DOHH2 (cell line): ENCODE data around the gene TMEM30A.

Experiments
- H3F3A ChIP-seq: fragments of 200-600 bp; sonication (generic), shearing (Covaris generic); 2 replicates; pipeline ENCODE4 v1.6.0; 2016; ENCODE audit warnings: antibody characterized with exemption, mild to moderate bottlenecking; ENCODE audit not compliant: control insufficient read depth, insufficient read depth
- H3K27ac ChIP-seq: fragments of 200-600 bp; sonication (generic); 2 replicates; pipeline ENCODE4 v1.5.1; 2014; ENCODE audit warnings: low read depth, mild to moderate bottlenecking, low read length, moderate library complexity
- H3K27me3 ChIP-seq: fragments of 200-600 bp; sonication (generic); 2 replicates; pipeline ENCODE4 v1.6.1; 2014; ENCODE audit warnings: mild to moderate bottlenecking, low read length, mixed read lengths; ENCODE audit not compliant: control insufficient read depth
- H3K36me3 ChIP-seq: fragments of 200-600 bp; sonication (generic); 2 replicates; pipeline ENCODE4 v1.6.1; 2014; ENCODE audit warnings: mild to moderate bottlenecking, low read length, moderate library complexity, mixed read lengths; ENCODE audit not compliant: control insufficient read depth
- H3K4me1 ChIP-seq: fragments of 200-600 bp; sonication (generic); 2 replicates; pipeline ENCODE4 v1.6.1; 2014; ENCODE audit warnings: mild to moderate bottlenecking, low read length, mixed read lengths; ENCODE audit not compliant: control insufficient read depth
- H3K4me2 ChIP-seq: fragments of 200-600 bp; sonication (generic); 2 replicates; pipeline ENCODE4 v1.6.0; 2014; ENCODE audit warnings: mild to moderate bottlenecking, low read length, moderate library complexity
- H3K4me3 ChIP-seq: fragments of 200-600 bp; sonication (generic); 2 replicates; pipeline ENCODE4 v1.5.1; 2014; ENCODE audit warnings: mild to moderate bottlenecking, low read length, mixed read lengths
- H3K79me2 ChIP-seq: fragments of 200-600 bp; sonication (generic); 2 replicates; pipeline ENCODE4 v1.6.1; 2014; ENCODE audit warnings: mild to moderate bottlenecking, low read length, mixed read lengths; ENCODE audit not compliant: control insufficient read depth
- H3K9me2 ChIP-seq: fragments of 200-600 bp; sonication (generic); replicated peaks from 2 replicates; pipeline ENCODE4 v1.6.1; 2014; ENCODE audit warnings: mild to moderate bottlenecking, low read length, mixed read lengths; ENCODE audit not compliant: control insufficient read depth
- H3K9me3 ChIP-seq: fragments of 200-600 bp; sonication (generic); 2 replicates; pipeline ENCODE4 v1.6.1; 2014; ENCODE audit warnings: antibody characterized with exemption, low read length, mixed read lengths; ENCODE audit not compliant: control insufficient read depth, insufficient read depth
- H4K20me1 ChIP-seq: fragments of 200-600 bp; sonication (generic); 2 replicates; pipeline ENCODE4 v1.6.0; 2014; ENCODE audit warnings: low read depth, mild to moderate bottlenecking, antibody characterized with exemption, low read length, moderate library complexity; ENCODE audit not compliant: control insufficient read depth, insufficient read depth
- EZH2phosphoT487 ChIP-seq: fragments of 200-600 bp; sonication (generic); IDR thresholded peaks from 2 replicates; pipeline ENCODE4 v1.6.1; 2017; ENCODE audit warnings: borderline replicate concordance, mild to moderate bottlenecking, antibody characterized with exemption, low read length, moderate library complexity, mixed read lengths
- TF ChIP-seq, protein P1 (sequence below): fragments of 200-600 bp; sonication (generic); IDR thresholded peaks from one replicate; pipeline ENCODE4 v1.5.1; 2014; ENCODE audit warnings: antibody characterized with exemption, mild to moderate bottlenecking, low read depth, low read length; ENCODE audit not compliant: poor library complexity, severe bottlenecking

Gene TMEM30A

DNA sequence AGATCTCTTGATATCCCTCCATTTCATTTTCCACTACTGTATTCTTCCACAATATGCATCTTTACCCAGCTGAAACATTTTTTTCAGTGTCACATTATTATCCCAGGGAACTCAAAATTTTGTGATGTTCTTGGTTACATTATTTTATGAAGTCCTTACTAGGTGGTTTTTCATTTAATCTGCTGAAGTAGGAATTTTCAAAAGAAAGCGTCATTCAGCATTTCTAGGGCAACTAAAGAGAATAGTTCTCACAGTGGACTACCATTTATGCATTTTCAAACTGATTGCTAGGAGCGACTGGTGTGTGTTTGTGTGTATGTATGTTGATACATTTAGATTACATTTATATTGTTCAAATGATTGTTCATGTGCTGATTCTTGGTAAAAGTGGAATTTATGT, 2.4 kb upstream of the TMEM30A start:
- H3K4me1 ChIP-seq = peaks cover 29% of the 10 kb centered on the region
- H3K79me2 ChIP-seq = peaks cover 65% of the 10 kb centered on the region
- H3K9me3 ChIP-seq = no peaks in the 10 kb centered on the region
- H3K36me3 ChIP-seq = peaks cover 21% of the 10 kb centered on the region
- no peaks in the 10 kb centered on the region for H3F3A ChIP-seq
- peaks cover 12% of the 10 kb centered on the region for H4K20me1 ChIP-seq
- no peaks in the 10 kb centered on the region for H3K27me3 ChIP-seq
- peak overlapping the region; percentile 82 for H3K4me2 ChIP-seq
- peak overlapping the region; percentile 95 for H3K4me3 ChIP-seq
- no peak overlapping the region for H3K27ac ChIP-seq
- TF ChIP-seq EZH2phosphoT487 = no peak
- TF ChIP-seq, protein P1, sequence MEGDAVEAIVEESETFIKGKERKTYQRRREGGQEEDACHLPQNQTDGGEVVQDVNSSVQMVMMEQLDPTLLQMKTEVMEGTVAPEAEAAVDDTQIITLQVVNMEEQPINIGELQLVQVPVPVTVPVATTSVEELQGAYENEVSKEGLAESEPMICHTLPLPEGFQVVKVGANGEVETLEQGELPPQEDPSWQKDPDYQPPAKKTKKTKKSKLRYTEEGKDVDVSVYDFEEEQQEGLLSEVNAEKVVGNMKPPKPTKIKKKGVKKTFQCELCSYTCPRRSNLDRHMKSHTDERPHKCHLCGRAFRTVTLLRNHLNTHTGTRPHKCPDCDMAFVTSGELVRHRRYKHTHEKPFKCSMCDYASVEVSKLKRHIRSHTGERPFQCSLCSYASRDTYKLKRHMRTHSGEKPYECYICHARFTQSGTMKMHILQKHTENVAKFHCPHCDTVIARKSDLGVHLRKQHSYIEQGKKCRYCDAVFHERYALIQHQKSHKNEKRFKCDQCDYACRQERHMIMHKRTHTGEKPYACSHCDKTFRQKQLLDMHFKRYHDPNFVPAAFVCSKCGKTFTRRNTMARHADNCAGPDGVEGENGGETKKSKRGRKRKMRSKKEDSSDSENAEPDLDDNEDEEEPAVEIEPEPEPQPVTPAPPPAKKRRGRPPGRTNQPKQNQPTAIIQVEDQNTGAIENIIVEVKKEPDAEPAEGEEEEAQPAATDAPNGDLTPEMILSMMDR = no peak
- H3K9me2 ChIP-seq = no peaks in the 10 kb centered on the region

DNA sequence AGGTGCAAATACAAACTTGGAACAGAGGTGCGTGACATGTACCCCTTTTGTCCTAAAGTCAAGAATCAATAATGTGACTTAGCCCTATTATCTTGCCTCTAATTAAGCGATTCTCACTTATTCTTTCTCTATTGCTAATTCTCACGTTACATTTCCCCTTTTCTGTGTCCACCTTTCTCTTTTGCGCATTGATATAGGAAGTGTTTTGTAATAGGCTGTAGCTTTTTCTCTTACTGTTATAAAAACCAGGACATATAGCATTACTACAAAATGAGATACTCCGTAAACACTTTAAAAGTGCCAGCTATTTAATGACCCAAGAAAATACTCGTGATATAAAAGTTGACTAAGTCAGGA, 669 bp upstream of the TMEM30A start:
- H4K20me1 ChIP-seq = peaks cover 12% of the 10 kb centered on the region
- TF ChIP-seq, protein P1 = no peak
- no peak for TF ChIP-seq EZH2phosphoT487
- peak overlapping the region; percentile 83 for H3K27ac ChIP-seq
- H3K36me3 ChIP-seq = peaks cover 23% of the 10 kb centered on the region
- H3F3A ChIP-seq = no peaks in the 10 kb centered on the region
- peaks cover 82% of the 10 kb centered on the region for H3K79me2 ChIP-seq
- H3K9me3 ChIP-seq = no peaks in the 10 kb centered on the region
- peaks cover 43% of the 10 kb centered on the region for H3K4me1 ChIP-seq
- peak overlapping the region; percentile 82 for H3K4me2 ChIP-seq
- no peaks in the 10 kb centered on the region for H3K9me2 ChIP-seq
- peak overlapping the region; percentile 95 for H3K4me3 ChIP-seq
- no peaks in the 10 kb centered on the region for H3K27me3 ChIP-seq

DNA sequence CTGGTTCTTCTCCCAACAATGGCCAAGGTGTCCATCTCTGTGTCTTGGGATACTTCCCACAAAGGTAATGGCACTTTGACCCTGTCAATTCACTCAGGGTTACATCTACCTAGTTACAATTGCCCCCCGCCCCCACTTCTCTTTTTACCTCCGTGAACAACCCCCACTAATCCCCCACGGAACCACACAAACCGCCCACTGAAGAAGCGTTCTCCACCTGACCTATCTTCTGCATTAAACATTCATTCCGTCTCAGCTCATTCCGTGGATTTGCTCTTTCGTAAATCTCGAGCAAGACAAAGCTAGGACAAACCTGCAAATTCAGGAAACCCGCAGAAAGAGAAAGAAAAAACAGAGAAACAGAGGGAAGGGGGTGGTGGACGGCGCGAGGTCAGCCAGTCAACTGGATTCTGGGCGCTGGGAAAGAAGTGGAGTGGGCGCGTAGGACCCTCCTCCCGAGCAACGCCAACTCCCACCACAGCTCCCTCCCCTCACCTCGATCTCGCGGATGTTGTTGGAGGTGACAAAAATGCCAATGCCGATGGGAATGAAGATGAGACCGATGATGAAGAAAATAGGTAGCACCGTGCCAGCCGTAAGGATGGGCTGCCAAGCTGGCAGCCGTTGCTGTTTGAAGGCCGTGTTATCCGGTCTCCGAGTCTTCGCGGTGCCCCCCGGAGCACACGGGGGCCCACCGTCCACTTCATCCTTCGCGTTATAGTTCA, 523 bp downstream of the TMEM30A start:
- Histone ChIP-seq H3K4me2 (peak overlapping the region; percentile 71), H3K4me1 (peaks cover 49% of the 10 kb centered on the region)

More for the DNA sequence above, 523 bp downstream of the TMEM30A start:
- peaks cover 25% of the 10 kb centered on the region for H3K36me3 ChIP-seq
- no peaks in the 10 kb centered on the region for H3F3A ChIP-seq
- no peaks in the 10 kb centered on the region for H3K9me2 ChIP-seq
- peaks cover 12% of the 10 kb centered on the region for H4K20me1 ChIP-seq
- peak overlapping the region; percentile 83 for H3K27ac ChIP-seq
- peaks cover 94% of the 10 kb centered on the region for H3K79me2 ChIP-seq
- H3K27me3 ChIP-seq = no peaks in the 10 kb centered on the region
- TF ChIP-seq EZH2phosphoT487 = no peak
- TF ChIP-seq, protein P1 = no peak
- H3K4me3 ChIP-seq = peak overlapping the region; percentile 95
- no peaks in the 10 kb centered on the region for H3K9me3 ChIP-seq
